GM23338 (cell line): ENCODE results near the gene ACADVL. TPM values are rescaled to one million over a fixed set of nuclear protein-coding genes. Genes with fewer than 3 reads are reported as not detected.

Experiments
- ATAC-seq: fragments of 200-7000 bp; cut with Tn5 transposase; 3 replicates; pipeline ENCODE4 v1.9.1; 2020
- DNase-seq: peaks from one replicate; pipeline ENCODE4 v3.0.0-alpha.2; 2015; ENCODE audit warnings: low spot score
- H2AFZ ChIP-seq: fragments of 200-600 bp; sonication (generic); 2 replicates; pipeline ENCODE4 v1.8.0; 2016; ENCODE audit warnings: antibody characterized with exemption, mild to moderate bottlenecking, moderate library complexity
- H3F3A ChIP-seq: fragments of 200-600 bp; sonication (generic); replicated peaks from 2 replicates; pipeline ENCODE4 v1.8.0; 2017; ENCODE audit warnings: antibody characterized with exemption, mixed run types, low read depth
- H3K27ac ChIP-seq: fragments of 200-600 bp; sonication (generic); 2 replicates; pipeline ENCODE4 v1.6.1; 2016; ENCODE audit warnings: low read depth
- H3K27me3 ChIP-seq: fragments of 200-600 bp; sonication (generic); 2 replicates; pipeline ENCODE4 v1.8.0; 2016; ENCODE audit warnings: mild to moderate bottlenecking, mixed run types, moderate library complexity; ENCODE audit not compliant: insufficient read depth
- H3K36me3 ChIP-seq: fragments of 200-600 bp; sonication (generic); 2 replicates; pipeline ENCODE4 v1.8.0; 2016; ENCODE audit warnings: mild to moderate bottlenecking; ENCODE audit not compliant: insufficient read depth
- H3K4me1 ChIP-seq: fragments of 200-600 bp; sonication (generic); 2 replicates; pipeline ENCODE4 v1.8.0; 2016; ENCODE audit warnings: mild to moderate bottlenecking, moderate library complexity; ENCODE audit not compliant: insufficient read depth
- H3K4me2 ChIP-seq: fragments of 200-600 bp; sonication (generic); 2 replicates; pipeline ENCODE4 v1.7.1; 2017; ENCODE audit warnings: mixed run types
- H3K4me3 ChIP-seq: fragments of 200-600 bp; sonication (generic); 2 replicates; pipeline ENCODE4 v1.6.1; 2016; ENCODE audit warnings: mixed run types
- H3K79me2 ChIP-seq: fragments of 200-600 bp; sonication (generic); replicated peaks from 2 replicates; pipeline ENCODE4 v1.8.0; 2017; ENCODE audit warnings: mild to moderate bottlenecking; ENCODE audit not compliant: insufficient read depth
- H3K9me2 ChIP-seq: fragments of 200-600 bp; sonication (generic); 2 replicates; pipeline ENCODE4 v1.8.0; 2017; ENCODE audit not compliant: insufficient read depth
- H4K20me1 ChIP-seq: fragments of 200-600 bp; sonication (generic); replicated peaks from 2 replicates; pipeline ENCODE4 v1.8.0; 2017; ENCODE audit warnings: mild to moderate bottlenecking; ENCODE audit not compliant: insufficient read depth
- H3K27ac Mint-ChIP-seq: 2 replicates; pipeline ENCODE4 v1.8.0; 2020; ENCODE audit warnings: inconsistent platforms, mild to moderate bottlenecking, moderate library complexity, mixed read lengths
- H3K27me3 Mint-ChIP-seq: 3 replicates; pipeline ENCODE4 v1.8.0; 2022; ENCODE audit warnings: low read depth, mild to moderate bottlenecking, moderate library complexity, mixed read lengths, inconsistent platforms; ENCODE audit not compliant: insufficient read depth, poor library complexity
- H3K36me3 Mint-ChIP-seq: 3 replicates; pipeline ENCODE4 v1.8.0; 2021; ENCODE audit warnings: low read depth, mild to moderate bottlenecking, inconsistent platforms, moderate library complexity, mixed read lengths
- H3K4me1 Mint-ChIP-seq: 3 replicates; pipeline ENCODE4 v1.8.0; 2020; ENCODE audit warnings: mild to moderate bottlenecking, inconsistent platforms, mixed read lengths
- H3K4me3 Mint-ChIP-seq: 3 replicates; pipeline ENCODE4 v1.8.0; 2021; ENCODE audit warnings: moderate library complexity, mild to moderate bottlenecking, inconsistent platforms, mixed read lengths
- H3K9me3 Mint-ChIP-seq: 3 replicates; pipeline ENCODE4 v1.8.0; 2020; ENCODE audit warnings: moderate library complexity, mild to moderate bottlenecking, inconsistent platforms, mixed read lengths
- CREB1 ChIP-seq: fragments of 250-450 bp; sonication (Bioruptor Pico); IDR thresholded peaks from 2 replicates; pipeline ENCODE4 v1.5.0; 2020; ENCODE audit warnings: low read depth, mild to moderate bottlenecking, moderate library complexity
- EZH2phosphoT487 ChIP-seq: fragments of 200-600 bp; sonication (generic); IDR thresholded peaks from one replicate; pipeline ENCODE4 v1.8.1; 2018; ENCODE audit warnings: antibody characterized with exemption; ENCODE audit not compliant: unreplicated experiment
- JUNB ChIP-seq: IDR thresholded peaks from one replicate; pipeline ENCODE4 v1.6.1; 2016; ENCODE audit warnings: antibody characterized with exemption; ENCODE audit not compliant: unreplicated experiment
- STAT1 ChIP-seq: IDR thresholded peaks from one replicate; pipeline ENCODE4 v1.6.1; 2016; ENCODE audit warnings: antibody characterized with exemption; ENCODE audit not compliant: unreplicated experiment
- ZNF114 ChIP-seq: fragments of 250-450 bp; sonication (Bioruptor Pico); IDR thresholded peaks from 2 replicates; pipeline ENCODE4 v1.5.0; 2020; ENCODE audit warnings: mild to moderate bottlenecking, moderate library complexity
- ZNF331 ChIP-seq: fragments of 250-450 bp; sonication (Bioruptor Pico); IDR thresholded peaks from 2 replicates; pipeline ENCODE4 v1.5.0; 2020; ENCODE audit warnings: low read depth, mild to moderate bottlenecking, moderate library complexity
- polyA plus RNA-seq: library from polyadenylated mRNA; unstranded; fragments of >200 nt; fragmentation: Nextera tagmentation; extraction: Ambion mirVana; gene quantifications from 2 replicates; pipeline ENCODE4 v1.2.1, GENCODE V29; 2016
- total RNA-seq: library from RNA; depleted of rRNA; stranded (reverse); fragments of >200 nt; shearing (Covaris generic); gene quantifications from 2 replicates; pipeline ENCODE4 v1.2.3, GENCODE V29; 2014
- TF ChIP-seq, protein P1 (sequence below): IDR thresholded peaks from 2 replicates; pipeline ENCODE4 v1.6.1; 2016; ENCODE audit warnings: antibody characterized with exemption
- TF ChIP-seq, protein P2 (sequence below): fragments of 250-450 bp; sonication (Bioruptor Pico); IDR thresholded peaks from 2 replicates; pipeline ENCODE4 v1.5.0; 2020; ENCODE audit warnings: mild to moderate bottlenecking, moderate library complexity

Gene ACADVL
- total and polyA plus RNA-seq, 2 experiments from 2014 or later, result 152 to 156 TPM

- TF ChIP-seq ZNF331 (CRISPR knock-in tag), result no peak
- no peak for TF ChIP-seq STAT1
- peak; percentile 84 for TF ChIP-seq CREB1 (CRISPR knock-in tag)
- TF ChIP-seq, protein P1, sequence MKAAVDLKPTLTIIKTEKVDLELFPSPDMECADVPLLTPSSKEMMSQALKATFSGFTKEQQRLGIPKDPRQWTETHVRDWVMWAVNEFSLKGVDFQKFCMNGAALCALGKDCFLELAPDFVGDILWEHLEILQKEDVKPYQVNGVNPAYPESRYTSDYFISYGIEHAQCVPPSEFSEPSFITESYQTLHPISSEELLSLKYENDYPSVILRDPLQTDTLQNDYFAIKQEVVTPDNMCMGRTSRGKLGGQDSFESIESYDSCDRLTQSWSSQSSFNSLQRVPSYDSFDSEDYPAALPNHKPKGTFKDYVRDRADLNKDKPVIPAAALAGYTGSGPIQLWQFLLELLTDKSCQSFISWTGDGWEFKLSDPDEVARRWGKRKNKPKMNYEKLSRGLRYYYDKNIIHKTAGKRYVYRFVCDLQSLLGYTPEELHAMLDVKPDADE, result peak; percentile 99
- no peak for TF ChIP-seq JUNB
- TF ChIP-seq ZNF114 (CRISPR knock-in tag), result no peak
- TF ChIP-seq EZH2phosphoT487, result no peak
Observed at GRCh38 chr17:7191571-7192270, 28.0 kb upstream of the ACADVL start (continued).

- Histone ChIP-seq H3K36me3 (no peaks in the 10 kb centered on the region; the same call in 1 of the 2 replicates), H3K4me1 (no peaks in the 10 kb centered on the region; the same call in 1 of the 2 replicates), H3K79me2 (no peaks in the 10 kb centered on the region), H3K4me2 (no peak overlapping the region), H2AFZ (no peak overlapping the region), H3K9me2 (no peaks in the 10 kb centered on the region), H3K27ac (no peak overlapping the region), H3K27me3 (no peaks in the 10 kb centered on the region), H3F3A (no peaks in the 10 kb centered on the region), H4K20me1 (peaks cover 4% of the 10 kb centered on the region), H3K4me3 (no peak overlapping the region)
- no peak for ATAC-seq
- Mint-ChIP-seq H3K9me3 (no peaks in the 10 kb centered on the region), H3K27ac (peak overlapping the region; percentile 30; the same call in 1 of the 2 replicates), H3K4me3 (no peak overlapping the region), H3K36me3 (peaks cover 65% of the 10 kb centered on the region), H3K4me1 (peaks cover 2% of the 10 kb centered on the region; the same call in 1 of the 3 replicates), H3K27me3 (peaks cover 11% of the 10 kb centered on the region)
- TF ChIP-seq, protein P2, sequence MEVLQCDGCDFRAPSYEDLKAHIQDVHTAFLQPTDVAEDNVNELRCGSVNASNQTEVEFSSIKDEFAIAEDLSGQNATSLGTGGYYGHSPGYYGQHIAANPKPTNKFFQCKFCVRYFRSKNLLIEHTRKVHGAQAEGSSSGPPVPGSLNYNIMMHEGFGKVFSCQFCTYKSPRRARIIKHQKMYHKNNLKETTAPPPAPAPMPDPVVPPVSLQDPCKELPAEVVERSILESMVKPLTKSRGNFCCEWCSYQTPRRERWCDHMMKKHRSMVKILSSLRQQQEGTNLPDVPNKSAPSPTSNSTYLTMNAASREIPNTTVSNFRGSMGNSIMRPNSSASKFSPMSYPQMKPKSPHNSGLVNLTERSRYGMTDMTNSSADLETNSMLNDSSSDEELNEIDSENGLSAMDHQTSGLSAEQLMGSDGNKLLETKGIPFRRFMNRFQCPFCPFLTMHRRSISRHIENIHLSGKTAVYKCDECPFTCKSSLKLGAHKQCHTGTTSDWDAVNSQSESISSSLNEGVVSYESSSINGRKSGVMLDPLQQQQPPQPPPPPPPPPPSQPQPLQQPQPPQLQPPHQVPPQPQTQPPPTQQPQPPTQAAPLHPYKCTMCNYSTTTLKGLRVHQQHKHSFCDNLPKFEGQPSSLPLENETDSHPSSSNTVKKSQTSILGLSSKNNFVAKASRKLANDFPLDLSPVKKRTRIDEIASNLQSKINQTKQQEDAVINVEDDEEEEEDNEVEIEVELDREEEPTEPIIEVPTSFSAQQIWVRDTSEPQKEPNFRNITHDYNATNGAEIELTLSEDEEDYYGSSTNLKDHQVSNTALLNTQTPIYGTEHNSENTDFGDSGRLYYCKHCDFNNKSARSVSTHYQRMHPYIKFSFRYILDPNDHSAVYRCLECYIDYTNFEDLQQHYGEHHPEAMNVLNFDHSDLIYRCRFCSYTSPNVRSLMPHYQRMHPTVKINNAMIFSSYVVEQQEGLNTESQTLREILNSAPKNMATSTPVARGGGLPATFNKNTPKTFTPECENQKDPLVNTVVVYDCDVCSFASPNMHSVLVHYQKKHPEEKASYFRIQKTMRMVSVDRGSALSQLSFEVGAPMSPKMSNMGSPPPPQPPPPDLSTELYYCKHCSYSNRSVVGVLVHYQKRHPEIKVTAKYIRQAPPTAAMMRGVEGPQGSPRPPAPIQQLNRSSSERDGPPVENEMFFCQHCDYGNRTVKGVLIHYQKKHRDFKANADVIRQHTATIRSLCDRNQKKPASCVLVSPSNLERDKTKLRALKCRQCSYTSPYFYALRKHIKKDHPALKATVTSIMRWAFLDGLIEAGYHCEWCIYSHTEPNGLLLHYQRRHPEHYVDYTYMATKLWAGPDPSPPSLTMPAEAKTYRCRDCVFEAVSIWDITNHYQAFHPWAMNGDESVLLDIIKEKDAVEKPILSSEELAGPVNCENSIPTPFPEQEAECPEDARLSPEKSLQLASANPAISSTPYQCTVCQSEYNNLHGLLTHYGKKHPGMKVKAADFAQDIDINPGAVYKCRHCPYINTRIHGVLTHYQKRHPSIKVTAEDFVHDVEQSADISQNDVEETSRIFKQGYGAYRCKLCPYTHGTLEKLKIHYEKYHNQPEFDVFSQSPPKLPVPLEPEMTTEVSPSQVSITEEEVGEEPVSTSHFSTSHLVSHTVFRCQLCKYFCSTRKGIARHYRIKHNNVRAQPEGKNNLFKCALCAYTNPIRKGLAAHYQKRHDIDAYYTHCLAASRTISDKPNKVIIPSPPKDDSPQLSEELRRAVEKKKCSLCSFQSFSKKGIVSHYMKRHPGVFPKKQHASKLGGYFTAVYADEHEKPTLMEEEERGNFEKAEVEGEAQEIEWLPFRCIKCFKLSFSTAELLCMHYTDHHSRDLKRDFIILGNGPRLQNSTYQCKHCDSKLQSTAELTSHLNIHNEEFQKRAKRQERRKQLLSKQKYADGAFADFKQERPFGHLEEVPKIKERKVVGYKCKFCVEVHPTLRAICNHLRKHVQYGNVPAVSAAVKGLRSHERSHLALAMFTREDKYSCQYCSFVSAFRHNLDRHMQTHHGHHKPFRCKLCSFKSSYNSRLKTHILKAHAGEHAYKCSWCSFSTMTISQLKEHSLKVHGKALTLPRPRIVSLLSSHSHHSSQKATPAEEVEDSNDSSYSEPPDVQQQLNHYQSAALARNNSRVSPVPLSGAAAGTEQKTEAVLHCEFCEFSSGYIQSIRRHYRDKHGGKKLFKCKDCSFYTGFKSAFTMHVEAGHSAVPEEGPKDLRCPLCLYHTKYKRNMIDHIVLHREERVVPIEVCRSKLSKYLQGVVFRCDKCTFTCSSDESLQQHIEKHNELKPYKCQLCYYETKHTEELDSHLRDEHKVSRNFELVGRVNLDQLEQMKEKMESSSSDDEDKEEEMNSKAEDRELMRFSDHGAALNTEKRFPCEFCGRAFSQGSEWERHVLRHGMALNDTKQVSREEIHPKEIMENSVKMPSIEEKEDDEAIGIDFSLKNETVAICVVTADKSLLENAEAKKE (CRISPR knock-in tag), result no peak
- TF ChIP-seq ZNF114 (CRISPR knock-in tag), result no peak
- DNase-seq, result no peak
Observed at GRCh38 chr17:7192271-7192937, 27.3 kb upstream of the ACADVL start.
